Dedifferentiated amniotic fluid mesenchymal stem cell (primary cell): ENCODE measurements around the gene SPEF1.

Experiments
- DNase-seq: peaks from one replicate; pipeline ENCODE4 v3.0.0-alpha.2; 2016; ENCODE audit errors: extremely low spot score

SPEF1 gene

GRCh38 chr20:3730803-3731672 is 50.2 kb downstream of the SPEF1 start:
- DNase-seq, result no peak

GRCh38 chr20:3729811-3730540 is 51.3 kb downstream of the SPEF1 start:
- no peak for DNase-seq

- DNase-seq, result no peak
These were observed 51.9 kb downstream of the SPEF1 start for GRCh38 chr20:3729378-3729777.

- DNase-seq, result no peak
These were observed 52.4 kb downstream of the SPEF1 start for GRCh38 chr20:3728876-3729275.

GRCh38 chr20:3728354-3728753 is 52.9 kb downstream of the SPEF1 start:
- no peak for DNase-seq
